ENCODE data around the gene CFH. TPM values are rescaled to one million over a fixed set of nuclear protein-coding genes. Genes with fewer than 3 reads are reported as not detected.

CFH gene
- polyA plus RNA-seq, 3 donors = 0.03 to 1.1 (median 0.36) TPM

DNA sequence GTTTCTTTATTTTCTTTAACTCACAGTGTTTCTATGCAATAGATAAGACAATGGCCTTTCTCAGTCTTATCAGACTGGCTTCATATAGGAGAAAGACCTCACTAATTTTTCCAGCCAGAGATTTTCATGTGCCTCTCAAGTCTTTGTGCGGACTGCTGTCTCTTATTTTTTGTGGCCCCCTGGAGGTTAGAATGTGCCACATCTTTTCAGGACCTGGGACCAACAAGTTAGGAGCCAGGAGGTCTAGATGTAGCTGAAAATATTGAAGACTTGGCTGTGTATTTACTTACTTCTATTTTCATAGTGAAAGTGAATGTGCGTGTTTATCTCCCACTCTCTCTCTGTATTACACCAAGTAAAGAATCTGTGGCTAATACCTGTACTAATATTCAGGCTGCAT, 80.7 kb downstream of the CFH start:
- H3K36me3 Mint-ChIP-seq = no peaks in the 10 kb centered on the region
- H3K4me1 Mint-ChIP-seq = no peaks in the 10 kb centered on the region
- peaks cover 0 to 12% of the 10 kb centered on the region in 2 donors for H3K9me3 ChIP-seq (replicated peaks in 1 of 2; ENCODE audit: control insufficient read depth in 1 of 2, insufficient read depth in 1 of 2, low read length in 2 of 2)
- no peaks in the 10 kb centered on the region for H3K79me2 ChIP-seq (ENCODE audit: insufficient read depth, low read length)
- H3K4me2 ChIP-seq (replicated peaks; ENCODE audit: extremely low read depth, low read length, poor library complexity, severe bottlenecking) = no peak overlapping the region
- no peaks in the 10 kb centered on the region for H3K27me3 ChIP-seq (ENCODE audit: control insufficient read depth in 2 of 2, insufficient read depth in 2 of 2, low read length in 2 of 2)
- WGBS (ENCODE audit: insufficient coverage) = 83% methylated on average over 1 of the region's 2 CpGs
- no peaks in the 10 kb centered on the region for H4K20me1 ChIP-seq (ENCODE audit: insufficient read depth, low read length)
- H3K27me3 Mint-ChIP-seq (ENCODE audit: low read depth in 3 of 3) = no peaks in the 10 kb centered on the region
- H3K27ac ChIP-seq (ENCODE audit: low read depth in 1 of 2, low read length in 2 of 2) = no peak overlapping the region
- no peak overlapping the region for H3K4me3 Mint-ChIP-seq
- DNase-seq = no peak
- H3K4me1 ChIP-seq (ENCODE audit: control insufficient read depth in 1 of 2, insufficient read depth in 2 of 2, low read length in 2 of 2) = no peaks in the 10 kb centered on the region
- H3K4me3 ChIP-seq (replicated peaks in 1 of 3; ENCODE audit: low read depth in 2 of 3, low read length in 3 of 3) = no peak overlapping the region
- H3K36me3 ChIP-seq (replicated peaks in 1 of 2; ENCODE audit: control insufficient read depth in 1 of 2, insufficient read depth in 2 of 2, low read length in 2 of 2) = no peaks in the 10 kb centered on the region
- H3K27ac Mint-ChIP-seq = no peak overlapping the region
- TF ChIP-seq, protein P1, sequence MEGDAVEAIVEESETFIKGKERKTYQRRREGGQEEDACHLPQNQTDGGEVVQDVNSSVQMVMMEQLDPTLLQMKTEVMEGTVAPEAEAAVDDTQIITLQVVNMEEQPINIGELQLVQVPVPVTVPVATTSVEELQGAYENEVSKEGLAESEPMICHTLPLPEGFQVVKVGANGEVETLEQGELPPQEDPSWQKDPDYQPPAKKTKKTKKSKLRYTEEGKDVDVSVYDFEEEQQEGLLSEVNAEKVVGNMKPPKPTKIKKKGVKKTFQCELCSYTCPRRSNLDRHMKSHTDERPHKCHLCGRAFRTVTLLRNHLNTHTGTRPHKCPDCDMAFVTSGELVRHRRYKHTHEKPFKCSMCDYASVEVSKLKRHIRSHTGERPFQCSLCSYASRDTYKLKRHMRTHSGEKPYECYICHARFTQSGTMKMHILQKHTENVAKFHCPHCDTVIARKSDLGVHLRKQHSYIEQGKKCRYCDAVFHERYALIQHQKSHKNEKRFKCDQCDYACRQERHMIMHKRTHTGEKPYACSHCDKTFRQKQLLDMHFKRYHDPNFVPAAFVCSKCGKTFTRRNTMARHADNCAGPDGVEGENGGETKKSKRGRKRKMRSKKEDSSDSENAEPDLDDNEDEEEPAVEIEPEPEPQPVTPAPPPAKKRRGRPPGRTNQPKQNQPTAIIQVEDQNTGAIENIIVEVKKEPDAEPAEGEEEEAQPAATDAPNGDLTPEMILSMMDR (IDR thresholded peaks at IDR 0.05) = no peak
- intact Hi-C loops (cut with micrococcal nuclease) = no loop called here
- peaks cover 0 to 8% (median 1%) of the 10 kb centered on the region in 7 donors for H3K9me3 Mint-ChIP-seq
- no peak overlapping the region for H2AFZ ChIP-seq (ENCODE audit: insufficient read depth, low read depth, low read length, poor library complexity, severe bottlenecking)
- no peak overlapping the region for H3K9ac ChIP-seq (ENCODE audit: insufficient read depth, low read length, poor library complexity, severe bottlenecking)

DNA sequence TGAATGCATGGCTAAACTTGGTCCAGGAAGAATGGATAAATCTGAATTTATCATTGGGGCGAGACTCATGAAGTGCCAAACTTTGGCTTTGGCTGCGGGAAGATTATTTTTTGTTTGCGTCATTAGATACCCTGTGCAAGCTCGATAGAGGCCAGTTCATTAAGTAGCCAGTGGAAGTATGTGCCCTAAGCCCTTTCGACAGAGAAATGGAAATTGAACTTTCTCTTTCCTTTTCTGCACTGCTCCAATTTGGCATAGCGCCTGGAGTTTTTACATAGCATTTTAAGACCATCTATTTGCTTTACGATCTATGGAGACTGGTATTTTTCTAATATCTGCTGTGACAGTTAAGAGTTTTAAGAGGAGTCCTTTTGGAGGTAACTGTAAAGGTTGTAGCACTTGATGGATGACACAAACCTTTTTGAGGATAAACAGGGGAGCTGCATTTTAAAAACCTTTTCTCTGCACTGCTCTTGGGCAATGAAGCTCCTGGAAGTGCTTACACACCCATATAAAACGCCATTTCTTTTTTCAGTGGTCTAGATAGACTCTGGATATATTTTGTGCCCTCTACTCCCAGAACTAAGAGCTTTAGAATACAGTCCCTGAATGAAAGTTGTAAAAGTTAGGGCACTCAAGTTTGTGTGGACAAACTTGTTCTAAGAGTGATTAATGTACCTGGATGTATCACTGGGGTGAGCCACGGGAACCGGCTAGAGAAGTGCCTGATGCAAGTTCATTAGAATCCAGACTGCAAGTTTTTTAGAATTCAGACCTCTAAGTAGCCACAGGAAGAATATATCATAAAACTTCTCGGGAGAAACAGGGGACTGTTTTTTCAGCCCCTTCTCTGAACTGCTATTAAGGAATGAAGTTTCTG, 81.5 kb downstream of the CFH start:
- Histone ChIP-seq H2AFZ (ENCODE audit: insufficient read depth, low read depth, low read length, poor library complexity, severe bottlenecking) (no peak overlapping the region), H3K27me3 (ENCODE audit: control insufficient read depth in 2 of 2, insufficient read depth in 2 of 2, low read length in 2 of 2) (no peaks in the 10 kb centered on the region), H3K4me2 (replicated peaks; ENCODE audit: extremely low read depth, low read length, poor library complexity, severe bottlenecking) (no peak overlapping the region), H3K27ac (ENCODE audit: low read depth in 1 of 2, low read length in 2 of 2) (no peak overlapping the region), H3K4me3 (replicated peaks in 1 of 3; ENCODE audit: low read depth in 2 of 3, low read length in 3 of 3) (no peak overlapping the region), H3K9ac (ENCODE audit: insufficient read depth, low read length, poor library complexity, severe bottlenecking) (no peak overlapping the region), H4K20me1 (ENCODE audit: insufficient read depth, low read length) (no peaks in the 10 kb centered on the region), H3K9me3 (replicated peaks in 1 of 2; ENCODE audit: control insufficient read depth in 1 of 2, insufficient read depth in 1 of 2, low read length in 2 of 2) (peaks cover 0 to 17% of the 10 kb centered on the region in 2 donors), H3K4me1 (ENCODE audit: control insufficient read depth in 1 of 2, insufficient read depth in 2 of 2, low read length in 2 of 2) (no peaks in the 10 kb centered on the region), H3K36me3 (replicated peaks in 1 of 2; ENCODE audit: control insufficient read depth in 1 of 2, insufficient read depth in 2 of 2, low read length in 2 of 2) (no peaks in the 10 kb centered on the region), H3K79me2 (ENCODE audit: insufficient read depth, low read length) (no peaks in the 10 kb centered on the region)
- WGBS (ENCODE audit: insufficient coverage) = 90% methylated on average over 5 of the region's 11 CpGs
- no peaks in the 10 kb centered on the region for H3K27me3 Mint-ChIP-seq (ENCODE audit: low read depth in 3 of 3)
- H3K4me3 Mint-ChIP-seq = no peak overlapping the region
- H3K9me3 Mint-ChIP-seq = peaks cover under 1 to 12% (median 4%) of the 10 kb centered on the region in 7 donors
- H3K4me1 Mint-ChIP-seq = no peaks in the 10 kb centered on the region
- intact Hi-C loops (cut with micrococcal nuclease) = no loop called here
- TF ChIP-seq, protein P1 (IDR thresholded peaks at IDR 0.05) = no peak
- no peak for DNase-seq
- no peak overlapping the region for H3K27ac Mint-ChIP-seq
- no peaks in the 10 kb centered on the region for H3K36me3 Mint-ChIP-seq

Data from CD14-positive monocyte (primary cell).